Umbilical cord (tissue), 2 donors: ENCODE results near the gene FBF1. TPM values are rescaled to one million over a fixed set of nuclear protein-coding genes. Genes with fewer than 3 reads are reported as not detected.
A peak's percentile ranks its signal among the peaks of the same experiment; 100 is the strongest.
"Not testable (repeated sequence)": the region's sequence is repeated elsewhere in the genome, so short reads cannot be mapped to it uniquely, and the experiment has no call there.

ENCODE experiments used
- DNase-seq: peaks from one replicate; pipeline ENCODE4 v3.0.0-alpha.2; 2015; ENCODE audit warnings: low spot score
- total RNA-seq: library from RNA; depleted of rRNA; stranded (reverse); fragments of >200 nt; gene quantifications from one replicate; pipeline ENCODE4 v1.2.3, GENCODE V29; 2014; ENCODE audit warnings: low replicate concordance; ENCODE audit not compliant: insufficient read depth

The FBF1 gene
- total RNA-seq, 1 donor from 2014 or later = 6.7 TPM

DNA sequence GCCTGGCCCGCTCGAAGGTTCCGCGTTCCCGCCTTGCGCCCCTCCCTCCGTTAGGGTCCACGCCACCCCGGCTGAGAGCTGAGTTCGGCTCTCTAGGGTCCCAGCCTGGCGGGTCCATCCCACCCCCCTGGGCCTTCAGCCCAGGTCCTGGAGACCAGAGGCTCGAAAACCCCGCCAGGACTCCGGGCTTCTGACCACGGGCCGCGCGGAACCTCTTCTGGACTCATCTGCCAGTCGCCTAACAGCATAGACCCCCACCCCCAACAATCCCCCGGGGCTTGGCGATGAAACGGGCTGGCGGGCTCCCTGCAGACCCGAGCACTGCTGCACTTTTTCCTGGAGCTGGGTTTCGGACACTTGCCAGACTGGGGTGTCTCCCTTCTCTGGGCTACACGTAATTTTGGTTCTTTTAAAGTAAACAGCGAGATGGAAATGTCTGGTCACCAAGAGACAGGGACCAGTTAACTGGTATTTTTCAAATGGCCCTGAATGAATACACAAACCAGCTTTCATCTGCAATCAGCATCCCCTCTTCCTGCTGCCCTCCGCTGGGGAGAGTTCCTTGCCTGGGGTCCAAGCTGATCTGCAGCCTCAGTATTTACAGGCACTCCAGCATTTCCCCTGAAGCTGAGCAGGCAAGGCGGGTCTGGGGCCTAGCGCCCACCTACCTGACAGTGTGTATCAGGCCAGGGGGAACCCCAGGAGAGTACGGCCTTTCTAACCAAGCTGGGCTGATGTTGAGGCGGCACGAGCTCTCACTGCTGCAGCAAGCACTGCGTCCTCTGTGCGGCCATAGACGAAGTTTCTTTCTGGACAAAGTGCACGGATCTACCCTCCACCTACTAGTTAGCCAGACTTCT lies 43.5 kb downstream of the FBF1 start:
- DNase-seq = no peak

DNA sequence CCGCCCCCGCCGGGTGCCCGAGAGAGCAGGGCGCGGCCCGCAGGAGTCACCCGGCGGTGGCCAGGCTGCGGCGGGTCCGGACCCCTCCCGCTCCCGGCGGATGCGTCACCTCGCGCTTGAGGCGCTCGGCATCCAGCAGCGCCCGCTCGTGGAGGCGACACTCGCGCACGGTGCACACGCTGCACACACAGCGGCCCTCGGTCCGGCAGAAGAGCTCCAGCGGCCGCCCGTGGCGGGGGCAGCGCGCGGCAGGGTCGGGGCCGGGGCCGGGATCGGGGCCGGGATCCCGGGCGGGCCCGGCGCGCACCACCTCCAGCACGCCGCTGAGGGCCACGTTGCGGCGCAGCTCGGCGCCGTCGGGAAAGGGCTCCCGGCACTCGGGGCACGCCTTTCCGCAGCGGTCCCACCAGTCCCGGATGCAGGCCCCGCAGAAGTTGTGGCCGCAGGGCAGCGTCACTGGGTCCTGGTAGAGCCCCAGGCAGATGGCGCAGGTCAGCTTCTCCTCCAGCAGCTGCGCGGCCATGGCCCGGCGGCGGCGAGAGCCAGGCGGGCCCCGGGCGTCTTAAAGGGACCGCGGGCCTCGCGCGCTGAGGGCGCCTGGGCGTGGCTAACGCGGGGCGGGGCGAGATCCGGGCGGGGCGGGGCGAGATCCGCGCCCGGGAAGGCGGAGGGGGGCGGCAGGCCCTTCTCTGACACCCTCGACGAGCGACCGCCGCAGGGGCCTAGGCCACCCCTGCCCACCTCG lies 44.3 kb downstream of the FBF1 start, which contains the start of gene TRIM65:
TRIM65 (minus strand) TSS at position 537 of the 745 bp plus-strand sequence; CDS start at position 523, 14 bp downstream.
- peak; percentile 83 for DNase-seq

DNA sequence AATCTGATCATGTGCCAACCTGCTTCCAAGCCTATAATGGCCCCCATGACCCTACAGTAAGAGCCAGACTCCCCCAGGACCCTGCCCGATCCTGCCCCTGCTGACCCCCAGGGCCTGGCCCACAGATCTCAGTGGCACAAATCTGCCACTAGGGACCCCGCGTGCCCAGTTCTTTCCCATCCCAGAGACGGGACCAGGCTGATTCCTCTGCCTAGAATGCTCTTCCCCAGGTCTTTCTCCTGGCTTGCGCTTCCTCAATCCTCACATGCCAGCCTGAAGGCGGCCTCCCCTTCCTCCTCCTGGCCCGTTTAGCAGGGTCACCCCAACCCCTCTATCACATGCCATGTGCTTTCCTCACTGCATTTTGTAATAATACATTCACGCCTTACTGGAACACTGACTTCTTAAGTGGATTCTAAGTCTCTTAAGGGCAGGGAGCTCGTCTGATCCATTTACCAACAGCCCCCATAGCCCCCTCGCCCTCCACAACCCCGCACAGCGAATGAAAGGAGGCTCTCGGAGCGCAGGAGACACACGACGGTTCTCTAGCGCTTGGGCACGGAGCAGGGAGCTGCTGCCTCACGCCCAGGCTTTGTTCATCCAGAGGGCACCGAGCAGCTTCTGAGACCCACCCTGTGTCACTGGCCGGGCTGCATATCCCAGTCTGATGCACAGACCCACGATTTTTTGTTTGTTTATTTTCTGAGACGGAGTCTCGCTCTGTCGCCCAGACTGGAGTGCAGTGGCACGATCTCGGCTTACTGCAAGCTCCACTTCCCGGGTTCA lies 45.3 kb downstream of the FBF1 start:
- DNase-seq = no peak

DNA sequence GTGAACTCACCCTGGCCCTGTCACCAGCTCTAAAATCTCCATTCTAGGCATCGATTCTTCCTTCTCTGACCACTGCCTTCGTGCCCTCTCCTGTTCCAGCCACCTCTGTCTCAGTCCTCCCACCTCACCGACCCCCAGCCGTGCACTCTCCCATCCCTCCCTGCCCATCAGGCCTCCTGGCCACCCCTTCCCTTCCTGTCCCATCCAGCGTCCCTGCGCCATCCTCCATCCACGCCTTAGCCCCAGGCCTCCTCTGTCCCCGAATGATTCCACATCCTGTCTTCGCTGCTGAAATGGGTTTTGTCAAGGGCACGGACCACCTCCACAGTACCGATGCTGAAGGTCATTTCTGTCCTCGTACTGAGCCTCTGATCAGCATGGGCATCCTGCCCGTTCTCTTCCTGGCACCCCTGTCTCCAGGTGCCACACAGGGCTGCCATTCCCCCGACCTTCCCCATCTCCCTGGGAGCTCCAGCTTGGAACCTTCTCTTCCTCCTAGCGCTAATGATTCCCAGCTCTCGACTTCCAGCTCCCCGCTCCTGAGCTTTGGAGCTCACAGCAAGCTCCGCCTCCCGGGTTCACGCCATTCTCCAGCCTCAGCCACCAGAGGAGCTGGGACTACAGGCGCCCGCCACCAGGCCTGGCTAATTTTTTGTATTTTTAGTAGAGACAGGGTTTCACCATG lies 46.7 kb downstream of the FBF1 start:
- DNase-seq = no peak

DNA sequence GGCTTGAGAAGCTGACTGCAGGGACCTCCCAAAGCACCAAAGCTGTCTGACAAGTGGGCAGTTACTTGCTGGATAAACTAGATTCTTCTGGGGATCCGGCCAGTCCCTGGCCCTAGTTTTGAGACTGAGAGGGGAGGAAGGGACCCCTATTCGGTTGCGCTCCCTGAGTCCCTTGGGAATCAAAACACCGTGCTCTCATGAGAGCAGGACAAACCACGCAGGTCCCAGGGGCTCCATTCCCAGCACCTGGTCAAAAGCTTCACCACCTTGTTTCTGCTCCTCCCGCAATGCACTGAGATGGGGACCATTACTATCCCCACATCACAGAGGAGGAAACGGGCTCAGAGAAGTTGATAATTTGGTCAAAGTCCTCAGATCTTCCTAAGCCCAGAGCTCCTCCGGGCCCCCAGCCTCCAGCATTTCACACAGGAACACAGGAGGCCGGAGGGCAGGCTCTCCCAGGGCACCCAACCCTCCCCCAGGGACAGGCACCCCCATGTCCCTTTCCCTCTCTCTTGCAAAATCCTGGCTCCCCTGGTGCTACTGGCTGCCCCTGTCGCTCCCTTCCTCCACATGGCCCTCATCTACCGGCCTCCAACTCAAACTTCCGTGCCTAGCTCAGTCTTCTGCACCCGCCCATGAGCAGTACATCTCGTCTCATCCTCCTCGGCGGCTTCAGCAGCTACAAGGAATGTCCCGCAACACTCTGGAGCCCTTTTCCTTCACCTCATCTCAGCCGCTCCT lies 47.4 kb downstream of the FBF1 start:
- DNase-seq = no peak

DNA sequence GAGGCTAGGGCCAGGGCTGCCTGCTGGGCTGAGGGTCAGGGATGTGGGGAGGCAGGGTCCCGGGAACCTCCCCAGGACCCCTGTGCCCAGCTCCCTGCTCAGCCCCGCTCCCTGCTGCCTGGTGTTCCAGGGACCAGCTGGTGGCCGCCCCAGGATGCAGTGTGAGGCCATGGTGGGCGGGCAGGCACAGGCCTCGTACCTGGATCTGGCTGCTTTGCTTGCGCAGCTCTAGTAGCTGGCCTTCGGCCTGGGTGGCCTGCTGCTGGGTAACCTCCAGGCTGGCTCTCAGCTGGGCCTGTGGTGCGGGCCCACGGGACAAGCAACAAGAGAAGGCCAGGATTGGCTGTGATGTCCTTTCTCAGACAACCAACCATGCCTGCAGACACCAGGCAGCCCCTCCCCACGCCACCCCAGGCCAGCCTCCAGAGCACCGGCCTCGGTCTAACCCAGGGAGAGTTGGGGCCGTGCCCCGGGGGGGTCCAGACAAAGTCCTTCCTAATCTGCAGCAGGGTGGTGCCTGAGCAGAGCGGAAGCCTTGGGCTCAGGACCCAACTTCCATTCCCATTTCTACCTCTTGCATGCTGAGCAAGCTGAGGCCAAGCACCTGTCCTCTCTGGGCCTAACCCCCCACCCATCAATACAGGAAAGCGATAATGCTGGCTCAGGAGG lies 48.2 kb downstream of the FBF1 start:
- no peak for DNase-seq

DNA sequence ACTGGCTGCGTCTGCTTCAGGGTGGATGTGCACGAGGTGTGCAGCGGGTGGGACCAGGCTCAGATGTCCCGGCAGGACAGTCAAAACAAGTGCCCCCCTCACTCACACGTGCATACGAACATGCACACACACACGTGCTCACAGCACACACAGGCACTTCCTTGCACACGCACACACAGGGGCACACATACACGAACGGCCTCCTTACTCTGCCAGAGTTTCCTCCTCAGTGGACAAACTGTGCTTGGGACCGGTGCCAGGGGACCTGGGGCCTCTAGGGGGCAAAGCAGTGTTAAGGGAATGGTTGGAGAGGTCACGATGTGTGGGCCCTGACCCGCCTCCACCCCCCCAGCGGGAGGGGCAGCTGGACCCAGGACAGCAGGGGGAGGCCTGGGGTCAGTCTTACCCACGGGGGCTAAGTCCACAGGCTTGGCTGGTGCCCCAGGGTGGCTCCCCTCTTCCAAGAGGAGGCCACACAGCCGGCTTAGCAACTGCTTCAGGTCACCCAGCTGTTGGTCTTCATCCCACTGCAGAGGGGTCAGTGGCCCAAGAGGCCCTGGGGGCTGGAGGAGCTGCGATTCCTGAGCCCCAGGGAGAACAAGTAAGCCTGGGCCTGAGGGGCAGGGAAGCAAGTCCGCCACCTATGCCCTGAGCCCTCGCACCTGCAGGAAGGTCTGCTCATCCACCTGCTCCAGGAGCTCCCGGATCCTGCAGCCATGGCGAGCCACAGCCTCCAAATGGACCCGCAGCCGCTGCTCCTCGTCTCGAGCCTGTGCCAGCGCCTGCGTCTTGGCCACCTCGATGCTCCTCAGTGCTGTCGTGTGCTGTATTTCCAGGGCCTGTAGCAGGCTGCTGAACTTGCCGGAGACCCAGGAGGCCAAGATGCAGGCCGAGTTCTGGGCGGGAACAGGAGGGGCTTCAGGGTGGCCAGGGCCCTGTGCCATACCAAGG lies 49.0 kb downstream of the FBF1 start:
- no peak for DNase-seq

DNA sequence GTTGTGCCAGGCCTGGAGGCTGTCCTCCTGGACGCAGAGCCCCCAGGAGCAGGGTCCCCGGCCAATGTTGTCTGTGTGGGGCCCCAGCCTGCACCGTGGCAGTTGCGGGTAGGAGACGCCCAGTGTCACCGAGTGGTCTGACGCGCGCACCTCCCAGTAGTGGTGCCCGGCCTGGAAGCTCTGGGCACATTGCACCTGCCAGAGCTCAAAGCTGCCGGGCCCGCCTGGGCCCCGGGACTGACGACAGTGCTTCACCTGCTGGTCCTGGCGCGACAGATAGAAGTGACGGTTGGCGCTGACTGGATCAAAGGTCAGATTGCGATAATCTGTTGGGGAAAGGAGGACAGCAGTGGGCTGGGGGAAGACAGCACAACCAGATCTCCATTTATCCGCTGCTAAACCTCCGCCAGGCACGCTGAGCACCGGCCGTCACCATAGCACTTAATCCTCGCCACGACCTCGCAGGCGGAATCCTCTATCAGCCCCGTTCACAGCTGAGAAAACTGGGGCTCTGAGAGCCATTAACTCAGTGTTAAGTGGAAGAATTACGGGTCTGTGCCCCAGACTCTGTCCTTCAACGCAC lies 49.7 kb downstream of the FBF1 start:
- no peak for DNase-seq

DNA sequence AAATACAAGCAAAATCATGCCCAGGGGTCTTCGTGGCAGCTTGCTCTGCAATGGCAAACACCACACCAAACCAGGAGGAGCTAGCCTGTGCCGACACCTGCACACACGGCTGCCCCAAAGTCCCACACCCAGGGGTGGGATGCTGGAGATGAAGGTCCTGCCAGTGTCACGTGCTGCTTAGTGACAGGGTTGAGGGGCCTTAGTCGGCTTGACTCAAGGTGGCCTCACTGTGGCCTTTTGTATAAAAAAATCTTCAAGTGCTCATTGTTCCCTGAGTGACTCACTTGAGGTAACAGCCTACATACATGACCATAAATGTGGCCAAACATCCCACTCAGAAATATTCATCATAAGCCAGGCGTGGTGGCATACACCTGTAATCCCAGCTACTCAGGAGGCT lies 51.4 kb downstream of the FBF1 start:
- DNase-seq = no peak

DNA sequence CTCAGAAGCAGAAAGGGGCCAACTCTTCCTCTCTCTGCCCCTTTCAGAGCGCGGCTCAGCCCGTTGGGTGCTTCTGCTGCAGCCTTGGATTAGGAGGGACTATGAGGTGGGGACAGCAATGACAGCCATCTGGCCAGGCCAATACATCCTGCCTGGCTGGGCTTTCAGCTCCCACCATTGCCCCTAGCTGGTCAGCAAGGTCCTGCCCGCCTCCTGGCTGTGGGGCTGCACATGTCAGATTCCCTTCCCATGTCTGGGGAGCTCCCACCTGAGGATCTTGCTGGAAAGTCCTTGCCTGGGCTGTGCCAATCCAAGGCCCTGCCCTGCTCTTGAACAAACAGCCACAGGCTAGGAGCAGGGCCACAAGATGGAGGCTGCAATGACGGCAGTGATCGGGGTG lies 52.4 kb downstream of the FBF1 start:
- no peak for DNase-seq

DNA sequence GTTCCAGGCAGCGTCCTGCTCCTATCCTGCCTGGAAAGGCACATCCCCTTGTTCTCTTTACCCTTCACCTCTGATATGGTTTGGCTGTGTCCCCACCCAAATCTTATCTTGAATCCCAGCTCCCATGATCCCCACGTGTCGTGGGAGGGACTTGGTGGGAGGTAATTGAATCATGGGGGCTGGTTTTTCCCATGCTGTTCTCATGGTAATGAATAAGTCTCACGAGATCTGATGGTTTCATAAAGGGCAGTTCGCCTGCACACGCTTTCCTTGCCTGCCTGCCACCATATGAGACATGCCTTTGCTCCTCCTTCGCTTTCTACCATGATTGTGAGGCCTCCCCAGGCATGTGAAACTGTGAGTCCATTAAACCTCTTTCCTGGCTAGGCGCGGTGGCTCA lies 55.0 kb downstream of the FBF1 start:
- not testable (repeated sequence) for DNase-seq

DNA sequence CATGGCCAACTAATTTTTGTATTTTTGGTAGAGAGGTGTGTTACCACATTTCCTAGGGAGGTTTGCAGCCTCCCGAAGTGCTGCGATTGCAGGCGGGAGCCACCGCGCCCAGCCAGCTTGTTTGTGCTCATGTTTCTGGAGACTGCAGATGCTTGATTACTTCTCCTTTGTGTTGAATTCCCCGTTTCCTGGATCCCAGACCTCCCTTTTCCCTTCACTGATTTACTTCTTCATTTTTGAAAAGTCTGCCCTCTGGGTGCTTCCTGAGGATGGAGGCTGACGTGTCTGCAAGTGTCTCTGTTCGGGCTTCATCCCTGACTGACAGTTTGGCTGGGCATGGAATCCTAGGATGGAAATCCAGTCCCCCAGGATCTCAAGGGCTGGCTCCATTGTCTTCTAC lies 55.4 kb downstream of the FBF1 start:
- DNase-seq = no peak

DNA sequence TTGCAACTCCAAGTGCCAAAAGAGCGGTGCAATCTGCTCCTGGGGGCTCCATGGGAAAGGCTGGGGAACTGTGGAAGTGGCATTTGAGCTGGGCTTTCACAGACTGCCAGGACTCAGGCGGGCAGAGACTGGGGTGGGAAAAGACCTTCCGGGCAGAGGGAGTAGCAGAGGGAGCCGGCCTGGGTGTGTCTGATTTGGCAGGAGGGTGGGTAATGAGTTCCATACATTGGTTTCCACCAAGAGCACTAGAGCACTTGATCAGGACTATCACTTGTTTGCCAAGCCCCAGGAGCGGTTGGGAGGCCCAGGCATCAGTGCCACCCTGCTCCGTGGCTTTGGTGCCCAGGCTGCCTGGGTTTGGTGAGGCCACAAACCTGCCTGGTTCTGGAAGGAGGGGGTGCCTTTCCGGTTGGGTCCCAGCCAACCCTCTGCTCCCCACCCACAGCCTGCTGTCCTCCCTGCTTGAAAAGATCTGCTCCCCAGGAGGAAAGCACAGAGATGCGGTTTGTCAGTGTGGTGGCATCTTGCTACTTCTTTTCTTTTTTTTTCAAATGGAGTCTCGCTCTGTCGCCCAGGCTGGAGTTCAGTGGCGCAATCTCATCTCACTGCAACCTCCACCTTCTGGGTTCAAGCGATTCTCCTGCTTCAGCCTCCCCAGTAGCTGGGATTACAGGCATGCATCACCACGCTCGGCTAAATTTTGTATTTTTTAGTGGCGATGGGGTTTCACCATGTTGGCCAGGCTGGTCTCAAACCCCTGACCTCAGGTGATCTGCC lies 59.0 kb downstream of the FBF1 start:
- no peak for DNase-seq

DNA sequence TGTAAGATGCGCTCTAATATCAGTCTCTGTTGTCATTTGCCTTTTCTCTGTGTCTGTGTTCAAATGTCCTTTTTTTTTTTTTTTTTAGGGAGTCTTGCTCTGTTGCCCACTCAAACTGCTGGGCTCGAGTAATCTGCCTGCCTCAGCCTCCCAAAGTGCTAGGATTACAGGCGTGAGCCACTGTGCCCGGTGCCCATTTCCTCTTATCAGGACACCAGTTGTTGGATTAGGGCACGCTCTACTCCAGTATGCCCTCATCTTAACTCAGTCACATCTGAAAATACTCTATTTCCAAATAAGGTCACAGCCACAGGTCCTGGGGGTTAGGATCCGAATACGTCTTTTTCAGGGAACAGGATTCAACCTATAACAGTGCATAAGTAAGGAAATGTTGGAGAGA lies 60.6 kb downstream of the FBF1 start:
- no peak for DNase-seq

DNA sequence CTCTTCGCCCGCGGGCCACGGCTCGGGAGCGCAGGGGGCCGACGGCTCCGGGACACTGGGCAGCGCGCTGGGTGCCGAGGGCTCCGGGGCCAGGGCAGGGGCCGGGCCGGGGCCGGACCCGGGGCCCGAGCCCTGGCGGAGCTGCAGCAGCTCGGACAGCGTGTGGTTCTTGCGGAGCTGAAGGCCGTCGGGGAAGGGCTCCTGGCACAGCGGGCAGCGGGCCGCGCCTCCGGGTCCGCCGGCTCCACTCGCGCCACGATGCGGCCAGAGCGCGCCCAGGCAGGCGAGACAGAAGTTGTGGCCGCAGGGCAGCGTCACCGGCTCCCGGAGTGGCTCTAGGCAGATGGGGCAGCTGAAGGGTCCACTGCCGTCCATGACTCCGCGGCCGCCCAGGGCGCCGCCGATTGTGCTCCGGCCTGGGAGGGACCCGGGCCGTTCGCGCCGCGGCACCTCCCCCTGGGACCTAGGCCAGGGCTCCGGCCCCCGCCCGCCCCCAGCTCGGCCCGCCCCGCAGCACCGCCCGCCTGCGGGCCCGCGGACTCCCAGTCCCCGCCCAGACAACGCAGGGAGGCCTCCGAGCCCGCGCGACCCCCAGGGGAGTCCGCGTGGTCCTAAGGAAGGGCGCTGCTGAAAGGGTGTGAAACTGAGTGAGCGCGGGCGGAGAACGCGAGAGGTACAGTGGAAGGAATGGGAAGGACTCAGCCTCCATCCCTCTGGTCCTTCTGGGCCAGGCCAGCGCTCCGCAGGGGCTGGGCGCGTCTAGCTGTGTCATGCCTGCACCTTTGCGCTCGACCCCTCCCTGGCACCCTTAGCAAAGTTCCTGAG lies 62.5 kb downstream of the FBF1 start, which contains the start of gene TRIM47:
TRIM47 (minus strand) TSS at position 408 of the 825 bp plus-strand sequence; CDS start at position 375, 33 bp downstream.
- peak; percentile 88 for DNase-seq

DNA sequence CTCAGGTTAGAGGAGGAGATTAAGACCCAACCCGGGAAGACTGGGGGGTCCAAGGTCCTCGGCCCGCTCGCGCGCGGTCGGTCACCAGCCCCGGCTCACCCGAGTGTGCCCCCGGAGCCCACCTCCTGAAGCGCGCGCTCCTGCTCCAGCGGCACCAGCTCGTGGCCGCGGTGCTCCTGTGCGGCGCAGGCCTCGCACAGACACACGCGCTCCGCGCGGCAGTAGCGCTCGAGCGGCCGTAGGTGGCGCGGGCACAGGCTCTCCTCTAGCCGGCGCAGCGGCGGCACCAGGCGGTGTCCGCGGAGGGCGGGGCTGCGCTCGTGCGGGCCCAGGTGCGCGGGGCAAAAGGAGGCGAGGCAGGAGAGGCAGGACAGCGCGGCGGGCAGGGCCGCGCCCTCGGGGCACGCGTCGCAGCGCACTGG lies 63.1 kb downstream of the FBF1 start:
- DNase-seq = peak; percentile 78
